Activated B cell treated with CpG ODN at 0.5 μM for 24 hours (primary cell): ENCODE measurements around the gene GTF2F1. TPM values are rescaled to one million over a fixed set of nuclear protein-coding genes. Genes with fewer than 3 reads are reported as not detected.
A peak's percentile ranks its signal among the peaks of the same experiment; 100 is the strongest.
"Not testable (repeated sequence)": the region's sequence is repeated elsewhere in the genome, so short reads cannot be mapped to it uniquely, and the experiment has no call there.

Experiments
- ATAC-seq: fragments of 200-7000 bp; cut with Tn5 transposase; one replicate; pipeline ENCODE4 v1.10.0; 2021; ENCODE audit warnings: low read depth, mild to moderate bottlenecking, moderate library complexity
- CTCF ChIA-PET: fragments of 350-600 bp; sonication (Branson Sonifier 250); formaldehyde crosslinking; loops from one replicate; lab custom pipeline; 2021; ENCODE audit warnings: antibody characterized with exemption; lab: Charles Lee
- POLR2A ChIA-PET: fragments of 350-600 bp; sonication (Branson Sonifier 250); formaldehyde crosslinking; loops from one replicate; lab custom pipeline; 2021; ENCODE audit warnings: antibody characterized with exemption; lab: Charles Lee
- DNase-seq: peaks from one replicate; pipeline ENCODE4 v3.0.0; 2022
- H3K27ac Mint-ChIP-seq: one replicate; pipeline ENCODE4 v1.8.0; 2020; ENCODE audit warnings: mixed read lengths
- H3K27me3 Mint-ChIP-seq: one replicate; pipeline ENCODE4 v1.8.0; 2021; ENCODE audit warnings: mixed read lengths
- H3K36me3 Mint-ChIP-seq: one replicate; pipeline ENCODE4 v1.8.0; 2021; ENCODE audit warnings: low read depth, mixed read lengths
- H3K4me1 Mint-ChIP-seq: one replicate; pipeline ENCODE4 v1.8.0; 2021; ENCODE audit warnings: mixed read lengths
- H3K4me3 Mint-ChIP-seq: one replicate; pipeline ENCODE4 v1.8.0; 2020; ENCODE audit warnings: mild to moderate bottlenecking, mixed read lengths
- H3K9me3 Mint-ChIP-seq: one replicate; pipeline ENCODE4 v1.8.0; 2020; ENCODE audit warnings: mixed read lengths
- intact Hi-C: fragments of 100-400 bp; cut with micrococcal nuclease; formaldehyde crosslinking; loops from one replicate; pipeline ENCODE4 v1.15.1; 2024
- total RNA-seq: library from RNA; stranded (reverse); gene quantifications from 2 replicates; pipeline ENCODE4 v1.2.3, GENCODE V29; 2022
- TF ChIP-seq, protein P1 (sequence below): fragments of 200-600 bp; IDR thresholded peaks from one replicate; pipeline ENCODE4 v1.8.0; 2022; ENCODE audit warnings: antibody characterized with exemption, mild to moderate bottlenecking

Gene GTF2F1
- total RNA-seq, 1 donor from 2014 or later: 67.6 TPM

DNA sequence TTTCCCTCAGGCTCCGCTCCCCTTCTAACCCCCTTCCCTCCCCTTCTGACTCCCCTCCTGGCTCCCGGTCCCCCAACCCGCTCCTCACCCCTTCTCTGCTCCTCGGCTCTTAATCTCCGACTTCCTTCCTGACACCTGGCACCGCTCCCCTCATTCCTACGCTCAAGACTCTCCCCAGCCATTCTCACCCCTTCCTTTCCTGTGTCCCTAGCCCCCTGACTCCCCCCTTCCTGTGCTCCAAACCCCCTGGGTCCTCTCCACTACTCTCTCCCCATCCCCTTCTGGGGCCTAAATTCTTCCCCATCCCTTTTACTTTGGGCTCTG, 31.0 kb downstream of the GTF2F1 start:
- H3K27ac Mint-ChIP-seq: peak overlapping the region; percentile 78
- ChIA-PET POLR2A (interaction anchor here (1.5 to 3.4 kb wide), 2 partner anchors 11 to 120 kb away, joined by 4 to 47 read pairs; partner anchors contain the start of genes ALKBH7 and DENND1C), CTCF (interaction anchor here (1.7 kb wide), 1 partner anchor 10 kb away, joined by 5 read pairs; the partner anchor contains the start of gene ALKBH7)
- ATAC-seq (no peak), DNase-seq (no peak)
- H3K4me3 Mint-ChIP-seq: peak overlapping the region; percentile 87
- intact Hi-C loops: loop anchor here (5.0 kb wide), 2 partner anchors 80 to 225 kb away; no protein-coding TSS in a partner anchor
- TF ChIP-seq, protein P1, sequence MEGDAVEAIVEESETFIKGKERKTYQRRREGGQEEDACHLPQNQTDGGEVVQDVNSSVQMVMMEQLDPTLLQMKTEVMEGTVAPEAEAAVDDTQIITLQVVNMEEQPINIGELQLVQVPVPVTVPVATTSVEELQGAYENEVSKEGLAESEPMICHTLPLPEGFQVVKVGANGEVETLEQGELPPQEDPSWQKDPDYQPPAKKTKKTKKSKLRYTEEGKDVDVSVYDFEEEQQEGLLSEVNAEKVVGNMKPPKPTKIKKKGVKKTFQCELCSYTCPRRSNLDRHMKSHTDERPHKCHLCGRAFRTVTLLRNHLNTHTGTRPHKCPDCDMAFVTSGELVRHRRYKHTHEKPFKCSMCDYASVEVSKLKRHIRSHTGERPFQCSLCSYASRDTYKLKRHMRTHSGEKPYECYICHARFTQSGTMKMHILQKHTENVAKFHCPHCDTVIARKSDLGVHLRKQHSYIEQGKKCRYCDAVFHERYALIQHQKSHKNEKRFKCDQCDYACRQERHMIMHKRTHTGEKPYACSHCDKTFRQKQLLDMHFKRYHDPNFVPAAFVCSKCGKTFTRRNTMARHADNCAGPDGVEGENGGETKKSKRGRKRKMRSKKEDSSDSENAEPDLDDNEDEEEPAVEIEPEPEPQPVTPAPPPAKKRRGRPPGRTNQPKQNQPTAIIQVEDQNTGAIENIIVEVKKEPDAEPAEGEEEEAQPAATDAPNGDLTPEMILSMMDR: no peak
- no peaks in the 10 kb centered on the region for H3K27me3 Mint-ChIP-seq
- peaks cover 11% of the 10 kb centered on the region for H3K4me1 Mint-ChIP-seq
- peaks cover 31% of the 10 kb centered on the region for H3K36me3 Mint-ChIP-seq
- no peaks in the 10 kb centered on the region for H3K9me3 Mint-ChIP-seq

DNA sequence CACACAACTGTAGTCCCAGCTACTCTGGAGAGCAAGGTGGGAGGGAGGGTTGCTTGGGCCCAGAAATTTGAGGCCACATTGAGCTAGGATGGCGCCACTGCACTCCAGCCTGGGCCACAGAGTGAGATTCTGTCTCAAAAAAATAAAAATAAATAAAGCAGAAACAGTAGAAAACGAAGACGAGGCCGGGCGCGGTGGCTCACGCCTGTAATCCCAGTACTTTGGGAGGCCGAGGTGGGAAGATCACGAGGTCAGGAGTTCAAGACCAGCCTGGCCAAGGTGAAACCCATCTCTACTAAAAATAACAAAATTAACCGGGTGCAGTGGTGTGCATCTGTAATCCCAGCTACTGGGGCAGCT, 32.1 kb downstream of the GTF2F1 start:
- not testable (repeated sequence) for H3K27me3 Mint-ChIP-seq, ATAC-seq, DNase-seq, H3K9me3 Mint-ChIP-seq
- intact Hi-C loops: loop anchor here (1.0 to 5.0 kb wide), 6 partner anchors 12 to 501 kb away; partner anchors contain the start of gene GTF2F1
- peaks cover 23% of the 10 kb centered on the region for H3K36me3 Mint-ChIP-seq
- H3K4me3 Mint-ChIP-seq: peak overlapping the region; percentile 87
- ChIA-PET CTCF (interaction anchor here (1.3 to 1.7 kb wide), 2 partner anchors 11 to 142 kb away, joined by 3 to 5 read pairs; partner anchors contain the start of gene ALKBH7), POLR2A (interaction anchor here (0.6 to 3.4 kb wide), 10 partner anchors 9 to 582 kb away, joined by 3 to 47 read pairs (median 4); partner anchors contain the start of genes ALKBH7, DENND1C and KHSRP)
- peaks cover 11% of the 10 kb centered on the region for H3K4me1 Mint-ChIP-seq
- peak overlapping the region; percentile 82 for H3K27ac Mint-ChIP-seq

DNA sequence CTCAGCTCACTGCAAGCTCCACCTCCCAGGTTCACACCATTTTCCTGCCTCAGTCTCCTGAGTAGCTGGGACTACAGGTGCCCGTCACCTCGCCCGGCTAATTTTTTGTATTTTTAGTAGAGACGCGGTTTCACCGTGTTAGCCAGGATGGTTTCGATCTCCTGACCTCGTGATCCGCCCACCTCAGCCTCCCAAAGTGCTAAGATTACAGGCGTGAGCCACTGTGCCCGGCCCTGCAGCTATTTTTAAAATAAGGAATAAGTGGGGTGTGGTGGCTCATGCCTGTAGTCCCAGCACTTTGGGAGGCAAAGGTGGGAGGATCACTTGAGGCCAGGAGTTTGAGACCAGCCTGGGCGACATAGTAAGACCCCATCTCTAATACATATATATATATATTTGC, 32.5 kb downstream of the GTF2F1 start:
- peaks cover 20% of the 10 kb centered on the region for H3K36me3 Mint-ChIP-seq
- H3K4me1 Mint-ChIP-seq: peaks cover 11% of the 10 kb centered on the region
- intact Hi-C loops: loop anchor here (5.0 kb wide), 2 partner anchors 78 to 227 kb away; no protein-coding TSS in a partner anchor
- not testable (repeated sequence) for H3K9me3 Mint-ChIP-seq, ATAC-seq, DNase-seq, H3K27me3 Mint-ChIP-seq, H3K27ac Mint-ChIP-seq
- ChIA-PET CTCF (interaction anchor here (1.3 kb wide), 1 partner anchor 142 kb away, joined by 3 read pairs; no protein-coding TSS in a partner anchor), POLR2A (interaction anchor here (0.7 to 3.4 kb wide), 4 partner anchors 12 to 456 kb away, joined by 3 to 47 read pairs (median 6); partner anchors contain the start of genes ALKBH7 and KHSRP)
- peak overlapping the region; percentile 58 for H3K4me3 Mint-ChIP-seq

DNA sequence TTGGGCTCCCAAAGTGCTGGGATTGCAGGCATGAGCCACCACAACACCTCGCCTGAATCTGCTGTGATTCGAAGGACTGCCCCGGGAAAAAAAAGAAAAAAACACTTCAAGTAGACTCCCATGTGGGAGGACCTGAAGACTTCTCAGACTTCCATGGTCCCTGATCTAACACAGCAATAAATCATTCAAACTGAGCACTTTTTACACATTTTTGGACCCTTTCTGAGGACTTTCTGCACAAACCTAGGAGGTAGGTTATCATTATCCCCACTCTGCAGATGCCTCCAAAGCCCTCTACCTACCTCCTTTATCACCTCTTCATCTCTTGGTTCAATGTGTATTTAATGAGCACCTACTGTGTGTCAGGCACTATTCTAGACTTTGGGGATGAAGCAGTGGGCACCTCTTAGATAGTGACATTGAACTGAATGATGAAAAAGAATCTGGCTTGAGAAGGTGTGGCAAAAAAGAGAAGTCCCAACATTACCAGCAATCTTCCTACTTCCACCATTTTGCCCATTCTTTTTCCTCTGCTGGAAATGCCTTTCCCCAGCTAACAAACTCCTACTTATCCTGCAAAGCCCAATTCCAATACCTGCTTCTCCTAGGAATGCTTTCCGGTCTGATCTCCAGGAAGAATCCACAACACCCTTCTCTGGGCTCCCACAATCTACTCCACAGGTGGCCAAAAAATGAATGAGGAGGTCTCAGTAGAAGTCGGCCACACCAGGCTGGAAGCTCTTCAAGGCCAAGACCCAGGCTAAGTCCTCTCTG, 33.2 kb downstream of the GTF2F1 start:
- no peak overlapping the region for H3K4me3 Mint-ChIP-seq
- ATAC-seq (no peak), DNase-seq (no peak)
- H3K27ac Mint-ChIP-seq: no peak overlapping the region
- H3K9me3 Mint-ChIP-seq: no peaks in the 10 kb centered on the region
- TF ChIP-seq, protein P1: no peak
- H3K27me3 Mint-ChIP-seq: no peaks in the 10 kb centered on the region
- peaks cover 11% of the 10 kb centered on the region for H3K4me1 Mint-ChIP-seq
- POLR2A ChIA-PET: no interaction called here
- CTCF ChIA-PET: interaction anchor here (1.3 kb wide), 1 partner anchor 141 kb away, joined by 3 read pairs; no protein-coding TSS in a partner anchor
- peaks cover 14% of the 10 kb centered on the region for H3K36me3 Mint-ChIP-seq
- intact Hi-C loops: loop anchor here (5.0 kb wide), 2 partner anchors 77 to 228 kb away; no protein-coding TSS in a partner anchor

DNA sequence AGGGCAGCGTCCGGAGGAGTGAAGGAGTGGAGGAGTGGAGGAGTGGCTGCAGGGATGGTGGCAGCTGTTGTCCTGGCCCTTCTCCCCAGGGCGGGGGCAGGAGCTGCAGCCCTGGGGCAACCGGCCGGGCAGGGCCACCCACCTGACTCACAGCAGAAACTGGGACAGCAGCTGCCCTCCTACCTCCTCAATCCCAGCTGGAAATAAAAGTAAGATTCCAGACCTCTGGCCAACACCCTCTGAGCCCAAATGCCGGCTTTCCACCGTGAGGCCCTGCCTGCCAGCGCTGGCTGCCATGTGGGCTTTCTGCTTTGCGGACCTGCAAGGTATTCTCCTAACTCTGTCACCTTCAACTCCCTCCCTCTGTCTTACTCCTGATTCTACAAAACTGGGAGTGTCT, 35.0 kb downstream of the GTF2F1 start:
- TF ChIP-seq, protein P1: no peak
- Mint-ChIP-seq H3K4me3 (no peak overlapping the region), H3K27me3 (no peaks in the 10 kb centered on the region), H3K4me1 (peaks cover 11% of the 10 kb centered on the region), H3K9me3 (no peaks in the 10 kb centered on the region), H3K36me3 (no peaks in the 10 kb centered on the region), H3K27ac (no peak overlapping the region)
- CTCF ChIA-PET: no interaction called here
- intact Hi-C loops: no loop called here
- POLR2A ChIA-PET: no interaction called here
- no peak for ATAC-seq
- no peak for DNase-seq

DNA sequence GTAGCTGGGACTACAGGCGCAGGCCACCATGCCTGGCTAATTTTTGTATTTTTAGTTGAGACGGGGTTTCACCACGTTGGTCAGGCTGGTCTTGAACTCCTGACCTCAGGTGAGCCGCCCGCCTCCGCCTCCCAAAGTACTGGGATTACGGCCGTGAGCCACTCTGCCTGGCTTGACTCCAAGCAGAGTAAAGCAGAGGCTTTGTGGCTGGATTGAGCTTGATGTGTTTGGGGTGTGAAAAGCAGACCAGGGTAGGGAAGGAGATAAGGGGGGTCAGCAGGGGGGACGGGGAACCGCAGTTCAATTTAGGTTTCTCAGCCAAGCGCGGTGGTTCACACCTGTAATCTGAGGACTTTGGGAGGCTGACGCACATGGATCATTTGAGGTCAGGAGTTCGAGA, 35.8 kb downstream of the GTF2F1 start:
- POLR2A ChIA-PET: no interaction called here
- Mint-ChIP-seq H3K27ac (no peak overlapping the region), H3K27me3 (no peaks in the 10 kb centered on the region), H3K4me1 (peaks cover 4% of the 10 kb centered on the region), H3K4me3 (no peak overlapping the region), H3K36me3 (no peaks in the 10 kb centered on the region), H3K9me3 (peaks cover under 1% of the 10 kb centered on the region)
- no peak for DNase-seq
- ATAC-seq: no peak
- intact Hi-C loops: no loop called here
- TF ChIP-seq, protein P1: no peak
- CTCF ChIA-PET: no interaction called here

DNA sequence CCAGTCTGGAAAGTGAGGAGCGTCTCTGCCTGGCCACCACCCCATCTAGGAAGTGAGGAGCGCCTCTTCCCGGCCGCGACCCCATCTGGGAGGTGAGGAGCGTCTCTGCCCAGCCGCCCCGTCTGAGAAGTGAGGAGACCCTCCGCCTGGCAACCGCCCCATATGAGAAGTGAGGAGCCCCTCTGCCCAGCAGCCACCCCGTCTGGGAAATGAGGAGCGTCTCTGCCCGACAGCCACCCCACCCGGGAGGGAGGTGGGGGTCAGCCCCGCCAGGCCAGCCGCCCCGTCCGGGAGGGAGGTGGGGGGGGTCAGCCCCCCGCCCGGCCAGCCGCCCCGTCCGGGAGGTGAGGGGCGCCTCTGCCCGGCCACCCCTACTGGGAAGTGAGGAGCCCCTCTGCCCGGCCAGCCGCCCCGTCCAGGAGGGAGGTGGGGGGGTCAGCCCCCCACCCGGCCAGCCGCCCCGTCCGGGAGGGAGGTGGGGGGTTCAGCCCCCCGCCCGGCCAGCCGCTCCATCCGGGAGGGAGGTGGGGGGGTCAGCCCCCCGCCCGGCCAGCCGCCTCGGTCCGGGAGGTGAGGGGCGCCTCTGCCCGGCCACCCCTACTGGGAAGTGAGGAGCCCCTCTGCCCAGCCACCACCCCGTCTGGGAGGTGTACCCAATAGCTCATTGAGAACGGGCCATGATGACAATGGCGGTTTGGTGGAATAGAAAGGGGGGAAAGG, 37.5 kb downstream of the GTF2F1 start:
- not testable (repeated sequence) for H3K4me1 Mint-ChIP-seq

More for the DNA sequence above, 37.5 kb downstream of the GTF2F1 start:
- H3K36me3 Mint-ChIP-seq, ATAC-seq, CTCF ChIA-PET, POLR2A ChIA-PET, intact Hi-C loops, H3K9me3 Mint-ChIP-seq, H3K27ac Mint-ChIP-seq, H3K4me3 Mint-ChIP-seq, H3K27me3 Mint-ChIP-seq, DNase-seq: not testable (repeated sequence)
